DMS114 treated with DMSO at 0.1 percent for 48 hours (cell line): ENCODE results near the gene SDHA.
"Not testable (repeated sequence)": the region's sequence is repeated elsewhere in the genome, so short reads cannot be mapped to it uniquely, and the experiment has no call there.

Experiments
- DNase-seq: peaks from one replicate; lab custom pipeline; 2025; ENCODE audit not compliant: unreplicated experiment; lab: John Stamatoyannopoulos, UW

The SDHA gene

DNA sequence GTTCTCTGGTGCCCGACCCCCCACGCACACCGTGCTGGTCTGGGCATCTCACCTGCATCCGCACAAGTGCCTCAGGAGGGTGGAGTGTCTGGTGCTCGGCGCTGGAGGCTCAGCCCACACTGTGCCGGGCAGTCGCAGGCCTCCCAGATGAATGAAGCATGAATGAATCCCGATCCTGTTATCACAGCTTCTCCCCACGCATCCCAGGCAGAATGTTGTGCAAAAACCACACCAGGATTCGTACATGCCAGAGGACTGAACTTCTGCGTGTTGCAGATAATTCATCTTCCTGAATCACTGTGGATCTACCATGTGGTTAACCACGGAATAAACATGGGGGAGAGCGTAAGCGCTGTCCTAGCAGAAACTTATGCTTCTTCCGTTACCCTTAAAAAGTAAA is 78.8 kb downstream of the SDHA start:
- not testable (repeated sequence) for DNase-seq

GRCh38 chr5:297448-297847 is 79.3 kb downstream of the SDHA start:
- DNase-seq, result not testable (repeated sequence)

DNA sequence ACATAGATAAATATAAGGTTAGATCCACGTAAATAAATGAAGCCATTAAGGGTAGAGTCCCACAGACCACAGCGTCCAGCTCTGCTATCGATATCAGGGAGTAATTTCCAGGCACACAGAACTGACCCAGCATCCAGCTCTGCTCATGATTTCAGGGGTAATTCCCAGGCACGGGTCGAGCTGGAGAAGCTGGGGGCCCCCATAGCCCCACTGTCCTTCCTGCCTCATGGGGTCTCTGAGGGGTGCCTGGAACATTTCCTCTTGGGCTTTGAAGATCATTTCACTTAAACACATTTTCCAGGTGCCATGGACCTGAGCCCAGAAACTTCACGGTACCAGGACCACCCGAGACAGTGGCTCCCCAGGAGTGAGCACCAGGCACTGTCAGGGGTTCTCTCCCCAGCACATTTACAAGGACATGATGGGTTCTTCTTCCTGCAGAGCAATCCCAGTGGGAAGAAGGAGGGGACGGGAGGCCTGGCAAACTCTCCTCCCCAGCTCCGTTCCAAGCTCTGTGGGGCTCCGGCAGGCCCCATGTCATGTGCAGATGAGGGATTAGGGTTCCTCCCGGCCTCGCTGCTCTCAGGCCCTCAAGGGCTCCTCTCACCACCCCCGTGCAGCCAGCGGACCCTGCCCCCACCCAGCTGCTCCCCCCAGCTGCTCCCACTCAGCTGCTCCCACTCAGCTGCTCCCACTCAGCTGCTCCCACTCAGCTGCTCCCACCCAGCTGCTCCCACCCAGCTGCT is 80.0 kb downstream of the SDHA start:
- not testable (repeated sequence) for DNase-seq

DNA sequence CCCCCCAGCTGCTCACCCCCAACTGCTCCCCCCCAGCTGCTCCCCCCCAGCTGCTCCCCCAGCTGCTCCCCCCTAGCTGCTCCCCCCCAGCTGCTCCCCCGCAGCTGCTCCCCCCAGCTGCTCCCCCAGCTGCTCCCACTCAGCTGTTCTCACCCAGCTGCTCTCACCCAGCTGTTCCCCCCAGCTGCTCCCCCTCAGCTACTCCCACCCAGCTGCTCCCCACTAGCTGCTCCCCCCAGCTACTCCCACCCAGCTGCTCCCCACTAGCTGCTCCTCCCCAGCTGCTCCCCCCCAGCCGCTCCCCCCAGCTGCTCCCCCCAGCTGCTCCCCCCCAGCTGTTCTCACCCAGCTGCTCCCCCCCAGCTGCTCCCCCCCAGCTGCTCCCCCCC is 80.6 kb downstream of the SDHA start:
- no peak for DNase-seq

DNA sequence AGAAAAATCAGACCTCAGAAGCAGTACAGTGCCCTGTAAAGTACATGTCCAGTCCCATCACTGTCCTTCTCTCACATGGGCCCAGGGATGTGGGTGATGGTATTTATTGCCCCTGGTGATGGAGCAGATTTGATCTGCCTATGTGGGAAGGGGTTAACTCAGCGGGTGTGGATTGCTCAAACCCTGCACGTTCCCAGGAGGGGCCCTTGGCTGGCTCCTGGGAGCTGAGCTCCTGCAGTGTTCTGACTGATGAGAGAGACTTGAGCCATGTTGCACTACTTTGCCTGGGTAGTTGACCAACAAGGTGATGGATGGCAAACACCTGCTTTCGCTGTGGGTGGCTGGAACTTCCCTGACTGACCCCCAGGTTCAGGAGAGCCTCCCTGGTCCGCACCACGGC is 81.8 kb downstream of the SDHA start:
- DNase-seq, result not testable (repeated sequence)

GRCh38 chr5:300691-301435 is 82.7 kb downstream of the SDHA start:
- not testable (repeated sequence) for DNase-seq

GRCh38 chr5:302416-302815 is 84.3 kb downstream of the SDHA start:
- not testable (repeated sequence) for DNase-seq

GRCh38 chr5:302966-303365 is 84.8 kb downstream of the SDHA start:
- no peak for DNase-seq

GRCh38 chr5:303741-304140 is 85.6 kb downstream of the SDHA start:
- not testable (repeated sequence) for DNase-seq

GRCh38 chr5:305050-305449 is 86.9 kb downstream of the SDHA start:
- no peak for DNase-seq

DNA sequence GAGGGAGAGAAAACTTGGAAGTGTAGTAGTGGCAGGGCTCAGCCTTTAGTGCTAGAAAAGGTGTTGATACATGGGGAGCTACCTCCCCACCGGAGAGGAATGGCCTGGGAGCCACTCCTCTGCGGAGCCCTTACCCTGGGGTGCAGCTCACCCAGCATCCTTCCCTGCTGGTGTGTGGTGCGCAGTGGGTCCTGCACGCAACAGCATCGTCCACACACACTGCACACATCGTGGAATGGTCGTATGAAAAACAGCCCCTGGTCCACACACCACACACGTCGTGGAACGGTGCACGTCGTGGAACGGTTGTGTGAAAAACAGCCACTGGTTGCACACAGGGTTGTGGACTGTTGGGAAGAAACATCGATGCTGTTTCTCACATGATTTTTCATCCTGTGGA is 87.3 kb downstream of the SDHA start:
- no peak for DNase-seq

DNA sequence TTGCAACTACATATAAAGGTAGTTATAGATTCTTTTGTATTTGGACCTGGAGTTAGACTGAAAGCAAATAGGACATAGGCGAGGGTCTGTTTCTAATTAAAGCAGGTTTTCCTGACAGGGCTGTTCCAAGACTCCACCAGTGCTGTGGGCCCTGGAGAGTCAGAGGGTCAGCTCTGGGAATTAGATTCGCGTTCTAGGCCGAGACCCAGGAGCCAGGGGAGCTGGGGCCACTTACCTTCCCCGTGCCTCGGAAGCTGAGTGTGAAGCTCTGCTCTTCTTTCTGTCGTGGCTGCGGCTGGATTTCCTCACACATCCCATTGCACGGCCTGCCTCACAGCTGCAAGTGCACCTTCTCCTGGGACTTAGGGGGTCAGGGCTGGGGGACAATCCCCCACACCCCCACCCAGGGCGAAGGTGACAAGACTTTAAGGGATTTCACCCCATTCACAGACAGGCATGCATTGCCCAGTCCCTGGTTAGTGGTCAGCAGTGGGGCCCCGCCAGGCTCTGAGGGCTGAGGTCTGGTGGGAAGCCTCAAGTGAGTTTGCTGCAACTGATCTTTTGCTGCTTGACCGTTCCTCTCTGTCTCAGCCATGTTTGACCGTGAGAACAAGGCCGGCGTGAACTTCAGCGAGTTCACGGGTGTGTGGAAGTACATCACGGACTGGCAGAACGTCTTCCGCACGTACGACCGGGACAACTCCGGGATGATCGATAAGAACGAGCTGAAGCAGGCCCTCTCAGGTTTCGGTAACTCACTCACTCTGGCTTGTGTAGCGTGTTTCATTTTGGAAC is 88.1 kb downstream of the SDHA start:
- DNase-seq, result no peak
